ENCODE measurements around the gene ZNF516. TPM values are rescaled to one million over a fixed set of nuclear protein-coding genes. Genes with fewer than 3 reads are reported as not detected.
A peak's percentile ranks its signal among the peaks of the same experiment; 100 is the strongest.

The ZNF516 gene
- total RNA-seq, 1 donor from 2014 or later: 192 TPM

- H3K27ac Mint-ChIP-seq (ENCODE audit: unreplicated experiment): peak overlapping the region; percentile 52
Observed at GRCh38 chr18:76524900-76525698, 30.1 kb upstream of the ZNF516 start.

GRCh38 chr18:76524477-76524876 is 29.4 kb upstream of the ZNF516 start:
- H3K27ac Mint-ChIP-seq (ENCODE audit: unreplicated experiment): no peak overlapping the region
- H3K9me3 Mint-ChIP-seq (ENCODE audit: unreplicated experiment): peaks cover 9% of the 10 kb centered on the region
- no peak for DNase-seq
- TF ChIP-seq CTCF (IDR thresholded peaks at IDR 0.05; ENCODE audit: partially characterized antibody, unreplicated experiment): no peak
- peaks cover 6% of the 10 kb centered on the region for H3K27me3 Mint-ChIP-seq (ENCODE audit: unreplicated experiment)
- peaks cover 33% of the 10 kb centered on the region for H3K4me1 Mint-ChIP-seq (ENCODE audit: low read depth, unreplicated experiment)
- no peak overlapping the region for H3K4me3 Mint-ChIP-seq (ENCODE audit: unreplicated experiment)
- H3K36me3 Mint-ChIP-seq (ENCODE audit: unreplicated experiment): no peaks in the 10 kb centered on the region

More at GRCh38 chr18:76524900-76525698, 30.1 kb upstream of the ZNF516 start:
- peaks cover 10% of the 10 kb centered on the region for H3K9me3 Mint-ChIP-seq (ENCODE audit: unreplicated experiment)
- peaks cover 6% of the 10 kb centered on the region for H3K27me3 Mint-ChIP-seq (ENCODE audit: unreplicated experiment)
- no peaks in the 10 kb centered on the region for H3K36me3 Mint-ChIP-seq (ENCODE audit: unreplicated experiment)
- DNase-seq: no peak
- no peak for TF ChIP-seq CTCF (IDR thresholded peaks at IDR 0.05; ENCODE audit: partially characterized antibody, unreplicated experiment)
- H3K4me1 Mint-ChIP-seq (ENCODE audit: low read depth, unreplicated experiment): peaks cover 30% of the 10 kb centered on the region
- peak overlapping the region; percentile 63 for H3K4me3 Mint-ChIP-seq (ENCODE audit: unreplicated experiment)

GRCh38 chr18:76522551-76522950 is 27.5 kb upstream of the ZNF516 start:
- no peak for DNase-seq
- Mint-ChIP-seq H3K4me1 (ENCODE audit: low read depth, unreplicated experiment) (peaks cover 35% of the 10 kb centered on the region), H3K27ac (ENCODE audit: unreplicated experiment) (no peak overlapping the region), H3K9me3 (ENCODE audit: unreplicated experiment) (peaks cover 5% of the 10 kb centered on the region), H3K27me3 (ENCODE audit: unreplicated experiment) (peaks cover 5% of the 10 kb centered on the region), H3K4me3 (ENCODE audit: unreplicated experiment) (no peak overlapping the region), H3K36me3 (ENCODE audit: unreplicated experiment) (no peaks in the 10 kb centered on the region)
- TF ChIP-seq CTCF (IDR thresholded peaks at IDR 0.05; ENCODE audit: partially characterized antibody, unreplicated experiment): no peak

- Mint-ChIP-seq H3K9me3 (ENCODE audit: unreplicated experiment) (peaks cover 5% of the 10 kb centered on the region), H3K4me1 (ENCODE audit: low read depth, unreplicated experiment) (peaks cover 35% of the 10 kb centered on the region), H3K4me3 (ENCODE audit: unreplicated experiment) (no peak overlapping the region), H3K27ac (ENCODE audit: unreplicated experiment) (peak overlapping the region; percentile 9), H3K36me3 (ENCODE audit: unreplicated experiment) (no peaks in the 10 kb centered on the region), H3K27me3 (ENCODE audit: unreplicated experiment) (peaks cover 5% of the 10 kb centered on the region)
- no peak for DNase-seq
- TF ChIP-seq CTCF (IDR thresholded peaks at IDR 0.05; ENCODE audit: partially characterized antibody, unreplicated experiment): no peak
Observed at GRCh38 chr18:76522122-76522503, 27.1 kb upstream of the ZNF516 start.

GRCh38 chr18:76521417-76522121 is 26.5 kb upstream of the ZNF516 start:
- H3K4me1 Mint-ChIP-seq (ENCODE audit: low read depth, unreplicated experiment): peaks cover 35% of the 10 kb centered on the region
- H3K27me3 Mint-ChIP-seq (ENCODE audit: unreplicated experiment): peaks cover 5% of the 10 kb centered on the region
- TF ChIP-seq CTCF (IDR thresholded peaks at IDR 0.05; ENCODE audit: partially characterized antibody, unreplicated experiment): no peak
- no peak overlapping the region for H3K4me3 Mint-ChIP-seq (ENCODE audit: unreplicated experiment)
- DNase-seq: no peak
- H3K36me3 Mint-ChIP-seq (ENCODE audit: unreplicated experiment): no peaks in the 10 kb centered on the region
- H3K27ac Mint-ChIP-seq (ENCODE audit: unreplicated experiment): no peak overlapping the region
- H3K9me3 Mint-ChIP-seq (ENCODE audit: unreplicated experiment): peaks cover 2% of the 10 kb centered on the region

All from glutamatergic neuron (in vitro differentiated cells).